Breast epithelium (tissue), 3 donors: ENCODE measurements around the gene SORL1-AS1.

Source experiments
- POLR2A ChIP-seq: fragments of 450-650 bp; IDR thresholded peaks from one replicate; pipeline ENCODE4 v1.6.1; 2016; ENCODE audit warnings: antibody characterized with exemption, mild to moderate bottlenecking, moderate library complexity
- POLR2AphosphoS5 ChIP-seq, 3 donors: sonication (generic); formaldehyde crosslinking; IDR thresholded peaks; one replicate each; pipeline ENCODE4 v1.6.1; 2017; ENCODE audit warnings: antibody characterized with exemption in 3 of 3

- TF ChIP-seq POLR2A, result no peak
- TF ChIP-seq POLR2AphosphoS5 (IDR thresholded peaks at IDR 0.05), result no peak
Observed at GRCh38 chr11:121435551-121436511, 16.9 kb downstream of the SORL1-AS1 start.
